CD8-positive, alpha-beta memory T cell (primary cell): Measurements from ENCODE around the gene CDH12. TPM values are rescaled to one million over a fixed set of nuclear protein-coding genes. Genes with fewer than 3 reads are reported as not detected.

ENCODE experiments used
- CTCF ChIA-PET: fragments of 350-600 bp; sonication (Branson Sonifier 250); formaldehyde crosslinking; loops from one replicate; lab custom pipeline; 2021; ENCODE audit warnings: antibody characterized with exemption; lab: Charles Lee
- POLR2A ChIA-PET: fragments of 350-600 bp; sonication (Branson Sonifier 250); formaldehyde crosslinking; loops from one replicate; lab custom pipeline; 2021; ENCODE audit warnings: antibody characterized with exemption; lab: Charles Lee
- DNase-seq, 5 donors: peaks; one replicate each; pipeline versions ENCODE4 v3.0.0 to v3.0.0-alpha.2; 2020 to 2022; ENCODE audit warnings: mixed read lengths in 1 of 5
- H3K27ac ChIP-seq: one replicate; pipeline ENCODE4 v1.7.0; 2013; ENCODE audit warnings: low read depth, mild to moderate bottlenecking, low read length, moderate library complexity
- H3K27me3 ChIP-seq: 2 replicates; pipeline ENCODE4 v1.7.0; 2013; ENCODE audit warnings: low read length, mild to moderate bottlenecking; ENCODE audit not compliant: insufficient read depth, poor library complexity, severe bottlenecking
- H3K36me3 ChIP-seq: 2 replicates; pipeline ENCODE4 v1.7.0; 2013; ENCODE audit warnings: mild to moderate bottlenecking, low read length, moderate library complexity; ENCODE audit not compliant: insufficient read depth
- H3K4me1 ChIP-seq: 2 replicates; pipeline ENCODE4 v1.7.0; 2013; ENCODE audit warnings: mild to moderate bottlenecking, low read length, moderate library complexity; ENCODE audit not compliant: insufficient read depth
- H3K4me3 ChIP-seq: 2 replicates; pipeline ENCODE4 v1.7.0; 2013; ENCODE audit warnings: mild to moderate bottlenecking, low read length
- H3K9me3 ChIP-seq: 2 replicates; pipeline ENCODE4 v1.7.0; 2013; ENCODE audit warnings: mild to moderate bottlenecking, low read length
- H3K27ac Mint-ChIP-seq, 8 donors: one replicate each; pipeline ENCODE4 v1.8.0; 2020 to 2021; ENCODE audit warnings: mixed read lengths in 8 of 8, mild to moderate bottlenecking in 6 of 8, inconsistent platforms in 3 of 8, moderate library complexity in 3 of 8
- H3K27me3 Mint-ChIP-seq, 2 donors: one replicate each; pipeline ENCODE4 v1.8.0; 2020 to 2021; ENCODE audit warnings: mixed read lengths in 2 of 2, mild to moderate bottlenecking in 1 of 2, moderate library complexity in 1 of 2
- H3K36me3 Mint-ChIP-seq, 3 donors: one replicate each; pipeline ENCODE4 v1.8.0; 2020 to 2021; ENCODE audit warnings: mixed read lengths in 3 of 3, inconsistent platforms in 1 of 3, mild to moderate bottlenecking in 1 of 3
- H3K4me1 Mint-ChIP-seq, 3 donors: one replicate each; pipeline ENCODE4 v1.8.0; 2020 to 2021; ENCODE audit warnings: mixed read lengths in 3 of 3, inconsistent platforms in 1 of 3, mild to moderate bottlenecking in 1 of 3
- H3K4me3 Mint-ChIP-seq, 7 donors: one replicate each; pipeline ENCODE4 v1.8.0; 2020 to 2021; ENCODE audit warnings: mixed read lengths in 7 of 7, mild to moderate bottlenecking in 6 of 7, moderate library complexity in 4 of 7, inconsistent platforms in 2 of 7
- H3K9me3 Mint-ChIP-seq, 5 donors: one replicate each; pipeline ENCODE4 v1.8.0; 2020 to 2022; ENCODE audit warnings: mixed read lengths in 5 of 5, mild to moderate bottlenecking in 3 of 5, moderate library complexity in 2 of 5, inconsistent platforms in 1 of 5
- polyA plus RNA-seq: library from polyadenylated mRNA; unstranded; fragments of 300-500 nt; fragmentation: Illumina TruSeq; gene quantifications from one replicate; pipeline ENCODE4 v1.2.3, GENCODE V29; 2021
- total RNA-seq, 2 experiments: library from RNA; stranded (reverse); gene quantifications; one replicate each; pipeline ENCODE4 v1.2.3, GENCODE V29; 2021

CDH12 gene
- total and polyA plus RNA-seq, 3 experiments from 2014 or later: not detected

DNA sequence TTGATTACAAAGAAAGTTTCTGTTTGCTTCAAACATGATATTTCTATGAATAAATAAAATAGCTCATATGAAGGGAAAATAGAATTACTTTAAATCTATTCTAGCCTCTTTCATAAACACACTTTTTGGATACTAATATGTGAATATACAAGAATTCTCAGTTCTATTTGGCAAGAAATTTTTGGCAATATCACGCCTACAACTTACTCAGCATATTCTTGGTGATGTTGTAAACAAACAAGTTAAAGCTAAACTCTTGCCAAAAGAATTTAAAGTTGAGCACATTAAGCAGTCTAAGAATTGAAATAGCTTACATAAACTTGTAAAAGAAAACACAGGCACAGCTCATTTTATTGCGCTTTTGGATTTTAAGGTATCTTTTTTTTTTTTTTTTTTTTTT lies 209.8 kb downstream of the CDH12 start:
- Histone ChIP-seq H3K36me3 (no peaks in the 10 kb centered on the region), H3K27ac (no peak overlapping the region), H3K4me1 (no peaks in the 10 kb centered on the region), H3K4me3 (no peak overlapping the region), H3K9me3 (no peaks in the 10 kb centered on the region), H3K27me3 (no peaks in the 10 kb centered on the region)
- Mint-ChIP-seq H3K9me3 (peaks cover 6 to 32% (median 18%) of the 10 kb centered on the region in 5 donors), H3K27me3 (no peaks in the 10 kb centered on the region), H3K4me3 (no peak overlapping the region), H3K4me1 (no peaks in the 10 kb centered on the region), H3K36me3 (no peaks in the 10 kb centered on the region), H3K27ac (no peak overlapping the region)
- no peak for DNase-seq
- ChIA-PET CTCF (no interaction called here), POLR2A (no interaction called here)

DNA sequence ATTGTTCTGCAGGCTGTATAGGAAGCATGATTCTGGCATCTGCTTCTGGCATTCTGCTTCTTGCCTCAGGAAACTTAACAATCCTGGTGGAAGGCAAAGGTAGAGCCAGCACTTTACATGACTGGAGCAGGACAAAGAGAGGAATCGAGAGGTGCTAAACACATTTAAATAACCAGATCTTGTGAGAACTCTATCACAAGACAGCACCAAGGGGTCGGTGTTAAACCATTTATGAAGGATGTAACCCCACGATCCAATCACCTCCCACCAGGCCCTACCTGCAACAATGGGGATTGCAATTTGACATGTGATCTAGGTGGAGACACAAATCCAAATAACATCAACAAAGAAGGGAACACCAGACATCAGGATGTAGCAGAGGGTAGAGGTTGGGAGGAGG lies 221.5 kb downstream of the CDH12 start:
- H3K4me3 Mint-ChIP-seq: no peak overlapping the region
- Histone ChIP-seq H3K36me3 (no peaks in the 10 kb centered on the region), H3K4me1 (no peaks in the 10 kb centered on the region), H3K4me3 (no peak overlapping the region), H3K27ac (no peak overlapping the region), H3K27me3 (no peaks in the 10 kb centered on the region), H3K9me3 (no peaks in the 10 kb centered on the region)
- no peak overlapping the region for H3K27ac Mint-ChIP-seq
- H3K36me3 Mint-ChIP-seq: no peaks in the 10 kb centered on the region
- ChIA-PET POLR2A (no interaction called here), CTCF (no interaction called here)
- peaks cover under 1 to 30% (median 20%) of the 10 kb centered on the region in 5 donors for H3K9me3 Mint-ChIP-seq
- H3K27me3 Mint-ChIP-seq: no peaks in the 10 kb centered on the region
- no peaks in the 10 kb centered on the region for H3K4me1 Mint-ChIP-seq
- DNase-seq: no peak

DNA sequence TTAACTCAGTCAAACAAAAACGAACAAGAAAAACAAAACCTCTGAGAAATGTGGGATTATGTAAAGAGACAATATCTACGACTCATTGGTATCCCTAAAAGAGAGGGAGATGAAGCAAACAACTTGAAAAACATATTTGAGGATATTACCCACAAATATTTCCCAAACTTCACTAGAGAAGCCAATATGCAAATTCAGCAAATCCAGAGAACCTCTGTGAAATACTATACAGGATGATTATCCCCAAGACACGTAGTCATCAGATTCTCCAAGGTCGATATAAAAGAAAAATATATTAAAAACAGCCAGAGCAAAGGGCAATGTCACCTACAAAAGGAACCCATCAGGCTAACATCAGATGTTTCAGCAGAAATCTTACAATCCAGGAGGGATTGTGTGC lies 226.1 kb downstream of the CDH12 start:
- DNase-seq: no peak
- Mint-ChIP-seq H3K27me3 (no peaks in the 10 kb centered on the region), H3K4me1 (no peaks in the 10 kb centered on the region), H3K4me3 (no peak overlapping the region), H3K9me3 (peaks cover 11 to 40% (median 15%) of the 10 kb centered on the region in 5 donors), H3K36me3 (no peaks in the 10 kb centered on the region), H3K27ac (no peak overlapping the region)
- ChIA-PET CTCF (no interaction called here), POLR2A (no interaction called here)
- H3K36me3 ChIP-seq: no peaks in the 10 kb centered on the region
- no peaks in the 10 kb centered on the region for H3K4me1 ChIP-seq
- no peaks in the 10 kb centered on the region for H3K9me3 ChIP-seq
- H3K27ac ChIP-seq: no peak overlapping the region
- no peaks in the 10 kb centered on the region for H3K27me3 ChIP-seq
- H3K4me3 ChIP-seq: no peak overlapping the region

GRCh38 chr5:22625451-22625850 lies 227.7 kb downstream of the CDH12 start:
- H3K9me3 Mint-ChIP-seq: peaks cover 11 to 38% (median 15%) of the 10 kb centered on the region in 5 donors
- DNase-seq: no peak
- Histone ChIP-seq H3K4me3 (no peak overlapping the region), H3K4me1 (no peaks in the 10 kb centered on the region), H3K9me3 (no peaks in the 10 kb centered on the region), H3K27ac (no peak overlapping the region), H3K36me3 (no peaks in the 10 kb centered on the region), H3K27me3 (no peaks in the 10 kb centered on the region)
- POLR2A ChIA-PET: no interaction called here
- no peaks in the 10 kb centered on the region for H3K36me3 Mint-ChIP-seq
- H3K4me1 Mint-ChIP-seq: no peaks in the 10 kb centered on the region
- H3K27me3 Mint-ChIP-seq: no peaks in the 10 kb centered on the region
- CTCF ChIA-PET: no interaction called here
- H3K4me3 Mint-ChIP-seq: no peak overlapping the region
- no peak overlapping the region for H3K27ac Mint-ChIP-seq

- H3K27me3 Mint-ChIP-seq: no peaks in the 10 kb centered on the region
- no peaks in the 10 kb centered on the region for H3K27me3 ChIP-seq
- H3K4me3 Mint-ChIP-seq: no peak overlapping the region
- no peak for DNase-seq
- no peak overlapping the region for H3K4me3 ChIP-seq
- no peaks in the 10 kb centered on the region for H3K36me3 Mint-ChIP-seq
- no peaks in the 10 kb centered on the region for H3K9me3 ChIP-seq
- peaks cover 8 to 23% (median 11%) of the 10 kb centered on the region in 5 donors for H3K9me3 Mint-ChIP-seq
- H3K36me3 ChIP-seq: no peaks in the 10 kb centered on the region
- H3K27ac Mint-ChIP-seq: no peak overlapping the region
- H3K4me1 ChIP-seq: no peaks in the 10 kb centered on the region
- ChIA-PET CTCF (no interaction called here), POLR2A (no interaction called here)
- no peaks in the 10 kb centered on the region for H3K4me1 Mint-ChIP-seq
- H3K27ac ChIP-seq: no peak overlapping the region
These were observed 232.1 kb downstream of the CDH12 start for GRCh38 chr5:22621084-22621483.

- Mint-ChIP-seq H3K27ac (no peak overlapping the region), H3K27me3 (no peaks in the 10 kb centered on the region), H3K4me3 (no peak overlapping the region), H3K9me3 (peaks cover 2 to 36% (median 8%) of the 10 kb centered on the region in 5 donors), H3K4me1 (no peaks in the 10 kb centered on the region), H3K36me3 (no peaks in the 10 kb centered on the region)
- ChIA-PET POLR2A (no interaction called here), CTCF (no interaction called here)
- no peaks in the 10 kb centered on the region for H3K27me3 ChIP-seq
- H3K9me3 ChIP-seq: no peaks in the 10 kb centered on the region
- H3K27ac ChIP-seq: no peak overlapping the region
- DNase-seq: no peak
- no peak overlapping the region for H3K4me3 ChIP-seq
- no peaks in the 10 kb centered on the region for H3K36me3 ChIP-seq
- no peaks in the 10 kb centered on the region for H3K4me1 ChIP-seq
These were observed 237.2 kb downstream of the CDH12 start for GRCh38 chr5:22615964-22616363.

GRCh38 chr5:22614486-22615094 lies 238.6 kb downstream of the CDH12 start:
- ChIA-PET CTCF (no interaction called here), POLR2A (no interaction called here)
- Mint-ChIP-seq H3K4me3 (no peak overlapping the region), H3K36me3 (no peaks in the 10 kb centered on the region), H3K27ac (no peak overlapping the region), H3K4me1 (no peaks in the 10 kb centered on the region), H3K27me3 (no peaks in the 10 kb centered on the region), H3K9me3 (peaks cover 2 to 39% (median 8%) of the 10 kb centered on the region in 5 donors)
- Histone ChIP-seq H3K36me3 (no peaks in the 10 kb centered on the region), H3K4me3 (no peak overlapping the region), H3K9me3 (no peaks in the 10 kb centered on the region), H3K4me1 (no peaks in the 10 kb centered on the region), H3K27ac (no peak overlapping the region), H3K27me3 (no peaks in the 10 kb centered on the region)
- DNase-seq: no peak

DNA sequence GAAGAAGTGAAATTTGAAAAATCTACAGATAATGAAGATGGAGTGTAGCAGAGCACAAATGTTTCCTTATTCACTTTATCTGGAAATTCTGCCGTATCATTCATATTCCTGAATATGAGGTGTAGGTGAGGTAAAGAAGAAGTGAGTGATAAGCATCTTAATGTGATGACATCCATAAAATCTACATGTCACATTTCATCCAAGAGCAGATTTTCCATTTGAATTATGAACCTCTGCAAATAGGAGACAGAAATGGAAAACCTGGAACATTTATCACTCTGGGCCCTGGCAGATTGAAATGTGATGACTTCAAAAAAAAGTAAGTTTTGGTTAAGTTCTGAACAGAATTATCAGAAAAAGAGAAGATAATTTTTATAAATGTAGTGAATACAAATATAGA lies 240.2 kb downstream of the CDH12 start:
- peaks cover 6 to 38% (median 7%) of the 10 kb centered on the region in 5 donors for H3K9me3 Mint-ChIP-seq
- no peaks in the 10 kb centered on the region for H3K4me1 ChIP-seq
- DNase-seq: no peak
- no peaks in the 10 kb centered on the region for H3K36me3 Mint-ChIP-seq
- POLR2A ChIA-PET: no interaction called here
- no peak overlapping the region for H3K4me3 ChIP-seq
- no peaks in the 10 kb centered on the region for H3K9me3 ChIP-seq
- no peak overlapping the region for H3K27ac ChIP-seq
- no peaks in the 10 kb centered on the region for H3K27me3 ChIP-seq
- CTCF ChIA-PET: no interaction called here
- H3K4me3 Mint-ChIP-seq: no peak overlapping the region
- H3K27me3 Mint-ChIP-seq: no peaks in the 10 kb centered on the region
- H3K36me3 ChIP-seq: no peaks in the 10 kb centered on the region
- no peaks in the 10 kb centered on the region for H3K4me1 Mint-ChIP-seq
- no peak overlapping the region for H3K27ac Mint-ChIP-seq
